Ascending aorta (tissue), 2 donors: ENCODE data around the gene TXNL4A. TPM values are rescaled to one million over a fixed set of nuclear protein-coding genes. Genes with fewer than 3 reads are reported as not detected.
"Not testable (repeated sequence)": the region's sequence is repeated elsewhere in the genome, so short reads cannot be mapped to it uniquely, and the experiment has no call there.

Source experiments
- DNase-seq, 2 donors: peaks; one replicate each; pipeline ENCODE4 v3.0.0-alpha.2; 2019; ENCODE audit warnings: low spot score in 2 of 2
- H3K27ac ChIP-seq, 2 donors: fragments of 200-600 bp; sonication (generic); one replicate each; pipeline ENCODE4 v1.5.1; 2016 to 2017; ENCODE audit warnings: mild to moderate bottlenecking in 1 of 2
- H3K27me3 ChIP-seq: fragments of 200-600 bp; sonication (generic); one replicate; pipeline ENCODE4 v1.5.1; 2017
- H3K36me3 ChIP-seq, 2 donors: fragments of 200-600 bp; sonication (generic); one replicate each; pipeline ENCODE4 v1.5.1; 2016
- H3K4me1 ChIP-seq, 2 donors: fragments of 200-600 bp; sonication (generic); one replicate each; pipeline ENCODE4 v1.5.1; 2016 to 2017; ENCODE audit warnings: mild to moderate bottlenecking in 1 of 2
- H3K4me3 ChIP-seq, 2 donors: fragments of 200-600 bp; sonication (generic); one replicate each; pipeline ENCODE4 v1.5.1; 2016 to 2017; ENCODE audit warnings: mild to moderate bottlenecking in 1 of 2
- H3K9me3 ChIP-seq, 2 donors: fragments of 200-600 bp; sonication (generic); one replicate each; pipeline ENCODE4 v1.5.1; 2016
- intact Hi-C: fragments of 100-400 bp; cut with DNase I; formaldehyde crosslinking; loops from one replicate; pipeline ENCODE4 v1.15.1; 2023
- total RNA-seq: library from RNA; depleted of rRNA; stranded (reverse); fragments of >200 nt; gene quantifications from one replicate; pipeline ENCODE4 v1.1.0, GENCODE V29; 2016
- TF ChIP-seq, protein P1 (sequence below), 3 experiments: fragments of 200-600 bp in 2 of 3; fragments of 450-650 bp in 1 of 3; sonication (generic) in 2 of 3; IDR thresholded peaks; one replicate each; pipeline ENCODE4 v1.5.1; 2016 to 2019; ENCODE audit warnings: antibody characterized with exemption in 3 of 3, mild to moderate bottlenecking in 1 of 3, moderate library complexity in 1 of 3

TXNL4A gene
- total RNA-seq, 1 donor from 2014 or later = 16.5 TPM

DNA sequence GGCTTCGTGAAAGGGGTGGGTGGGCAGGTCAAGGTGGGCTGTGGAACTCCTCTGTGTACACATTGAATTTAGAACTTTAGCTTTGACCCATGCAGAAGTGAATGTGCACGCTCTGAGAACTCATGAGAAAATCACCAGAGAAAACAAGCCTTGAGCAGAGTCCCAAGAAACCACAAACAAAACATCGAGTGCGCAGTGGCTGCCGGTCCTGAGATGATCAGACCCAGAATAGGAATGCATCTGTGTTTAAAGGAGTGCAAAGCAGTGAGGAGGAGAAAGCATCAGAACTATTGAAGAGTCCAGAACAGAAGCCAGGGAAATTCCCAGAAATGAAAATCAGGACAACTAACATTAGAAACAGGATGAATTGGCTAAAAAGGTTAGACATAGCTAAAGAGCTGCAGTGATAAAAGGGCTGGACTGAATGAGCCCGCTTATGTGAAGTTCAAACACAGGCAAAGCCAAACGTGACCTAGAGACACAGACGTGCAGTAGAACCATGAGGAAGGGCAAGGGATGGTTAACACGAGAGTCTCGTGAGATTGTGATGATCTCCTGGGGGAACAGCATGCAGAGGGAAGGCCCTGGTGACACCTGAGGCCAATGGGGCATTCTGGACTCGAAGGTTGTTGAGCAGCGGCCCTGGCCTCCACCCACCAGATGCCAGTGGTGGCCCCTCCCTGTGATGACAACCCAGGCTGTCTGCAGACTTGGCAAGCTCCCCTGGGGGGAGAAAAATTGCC is 16.4 kb upstream of the TXNL4A start:
- DNase-seq = no peak
- intact Hi-C loops = no loop called here
- TF ChIP-seq, protein P1, sequence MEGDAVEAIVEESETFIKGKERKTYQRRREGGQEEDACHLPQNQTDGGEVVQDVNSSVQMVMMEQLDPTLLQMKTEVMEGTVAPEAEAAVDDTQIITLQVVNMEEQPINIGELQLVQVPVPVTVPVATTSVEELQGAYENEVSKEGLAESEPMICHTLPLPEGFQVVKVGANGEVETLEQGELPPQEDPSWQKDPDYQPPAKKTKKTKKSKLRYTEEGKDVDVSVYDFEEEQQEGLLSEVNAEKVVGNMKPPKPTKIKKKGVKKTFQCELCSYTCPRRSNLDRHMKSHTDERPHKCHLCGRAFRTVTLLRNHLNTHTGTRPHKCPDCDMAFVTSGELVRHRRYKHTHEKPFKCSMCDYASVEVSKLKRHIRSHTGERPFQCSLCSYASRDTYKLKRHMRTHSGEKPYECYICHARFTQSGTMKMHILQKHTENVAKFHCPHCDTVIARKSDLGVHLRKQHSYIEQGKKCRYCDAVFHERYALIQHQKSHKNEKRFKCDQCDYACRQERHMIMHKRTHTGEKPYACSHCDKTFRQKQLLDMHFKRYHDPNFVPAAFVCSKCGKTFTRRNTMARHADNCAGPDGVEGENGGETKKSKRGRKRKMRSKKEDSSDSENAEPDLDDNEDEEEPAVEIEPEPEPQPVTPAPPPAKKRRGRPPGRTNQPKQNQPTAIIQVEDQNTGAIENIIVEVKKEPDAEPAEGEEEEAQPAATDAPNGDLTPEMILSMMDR (IDR thresholded peaks at IDR 0.05) = no peak

DNA sequence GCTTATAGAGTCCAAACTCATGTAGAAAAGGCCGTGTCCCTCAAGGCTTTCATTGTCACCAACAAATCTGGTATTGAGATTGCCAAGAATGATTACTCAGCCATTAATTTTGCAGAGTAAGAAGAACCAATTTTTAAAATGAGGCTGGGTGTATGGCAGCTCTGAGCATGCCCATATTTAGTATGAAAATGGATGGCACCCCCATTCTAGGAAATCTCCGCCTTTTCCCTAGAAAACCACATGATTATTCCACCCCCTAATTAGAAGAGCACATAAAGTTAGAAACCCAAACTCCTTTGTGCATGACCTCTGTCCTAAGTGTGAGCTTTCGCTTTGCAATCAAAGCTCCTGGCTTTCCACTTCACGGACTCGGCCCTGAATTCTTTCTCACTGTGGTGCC is 14.1 kb upstream of the TXNL4A start:
- no peaks in the 10 kb centered on the region for H3K4me1 ChIP-seq
- peak in 1 of 2 donors; percentile 11 for DNase-seq
- H3K27ac ChIP-seq = no peak overlapping the region
- no peaks in the 10 kb centered on the region for H3K36me3 ChIP-seq
- no peaks in the 10 kb centered on the region for H3K27me3 ChIP-seq
- intact Hi-C loops = no loop called here
- TF ChIP-seq, protein P1 (IDR thresholded peaks at IDR 0.05) = no peak
- no peaks in the 10 kb centered on the region for H3K9me3 ChIP-seq
- no peak overlapping the region for H3K4me3 ChIP-seq

More for the DNA sequence above, 16.4 kb upstream of the TXNL4A start:
- no peaks in the 10 kb centered on the region for H3K27me3 ChIP-seq
- H3K4me1 ChIP-seq = no peaks in the 10 kb centered on the region
- peaks cover 0 to 4% of the 10 kb centered on the region in 2 donors for H3K9me3 ChIP-seq
- no peak overlapping the region for H3K27ac ChIP-seq
- H3K36me3 ChIP-seq = no peaks in the 10 kb centered on the region
- H3K4me3 ChIP-seq = no peak overlapping the region

DNA sequence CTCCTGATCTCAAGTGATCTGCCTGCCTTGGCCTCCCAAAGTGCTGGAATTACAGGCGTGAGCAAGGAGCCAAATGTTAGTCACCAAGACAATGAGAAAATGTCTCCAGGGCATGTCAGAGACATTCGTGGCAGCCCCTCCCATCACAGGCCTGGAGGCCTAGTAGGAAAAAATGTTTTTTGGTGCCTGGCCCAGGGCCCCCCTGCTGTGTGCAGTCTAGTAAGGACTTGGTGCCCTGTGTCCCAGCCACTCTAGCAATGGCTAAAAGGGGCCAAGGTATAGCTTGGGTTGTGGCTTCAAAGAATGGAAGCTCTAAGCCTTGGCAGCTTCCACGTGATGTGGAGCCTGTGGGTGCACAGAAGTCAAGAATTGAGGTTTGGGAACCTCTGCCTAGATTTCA is 12.5 kb upstream of the TXNL4A start:
- H3K9me3 ChIP-seq = no peaks in the 10 kb centered on the region
- no peak overlapping the region for H3K27ac ChIP-seq
- TF ChIP-seq, protein P1 (IDR thresholded peaks at IDR 0.05) = no peak
- H3K27me3 ChIP-seq = no peaks in the 10 kb centered on the region
- H3K36me3 ChIP-seq = no peaks in the 10 kb centered on the region
- H3K4me1 ChIP-seq = no peaks in the 10 kb centered on the region
- no peak overlapping the region for H3K4me3 ChIP-seq
- no peak for DNase-seq
- intact Hi-C loops = no loop called here

DNA sequence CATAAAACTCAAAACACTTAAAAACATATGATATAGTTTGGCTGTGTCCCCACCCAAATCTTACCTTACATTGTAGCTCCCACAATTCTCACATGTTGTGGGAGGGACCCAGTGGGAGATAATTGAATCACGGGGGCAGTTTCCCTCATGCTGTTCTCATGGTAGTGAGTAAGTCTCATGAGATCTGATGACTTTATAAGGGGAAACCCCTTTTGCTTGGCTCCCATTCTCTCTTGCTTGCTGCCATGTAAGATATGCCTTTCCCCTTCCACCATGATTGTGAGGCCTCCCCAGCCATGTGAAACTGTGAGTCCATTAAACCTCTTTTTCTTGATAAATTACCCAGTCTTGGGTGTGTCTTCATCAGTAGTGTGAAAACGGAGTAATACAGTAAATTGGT is 11.3 kb upstream of the TXNL4A start:
- H3K4me1 ChIP-seq, intact Hi-C loops, H3K4me3 ChIP-seq, H3K9me3 ChIP-seq, H3K36me3 ChIP-seq, DNase-seq, H3K27me3 ChIP-seq, H3K27ac ChIP-seq: not testable (repeated sequence)

DNA sequence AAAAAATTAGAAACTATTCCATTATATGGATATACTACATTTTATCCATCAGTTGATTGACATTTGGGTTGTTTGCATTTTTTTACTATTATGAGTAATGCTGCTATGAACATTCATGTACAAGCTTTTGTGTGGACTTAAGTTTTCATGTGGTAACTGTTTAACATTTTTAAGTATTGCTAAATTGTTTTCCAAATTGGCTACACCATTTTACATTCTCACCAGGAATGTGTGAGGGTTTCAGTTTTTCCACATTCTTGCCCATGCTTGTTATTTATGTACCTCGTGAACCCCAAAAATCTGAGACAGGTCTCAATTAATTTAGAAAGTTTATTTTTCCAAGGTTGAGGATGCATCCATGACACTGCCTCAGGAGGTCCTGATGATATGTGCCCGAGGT is 3.1 kb upstream of the TXNL4A start:
- no peak overlapping the region for H3K4me3 ChIP-seq
- H3K4me1 ChIP-seq = peaks cover 8 to 9% of the 10 kb centered on the region in 2 donors
- DNase-seq = no peak
- H3K36me3 ChIP-seq = no peaks in the 10 kb centered on the region
- intact Hi-C loops = no loop called here
- no peaks in the 10 kb centered on the region for H3K9me3 ChIP-seq
- H3K27me3 ChIP-seq = no peaks in the 10 kb centered on the region
- no peak overlapping the region for H3K27ac ChIP-seq
- TF ChIP-seq, protein P1 (IDR thresholded peaks at IDR 0.05) = no peak

DNA sequence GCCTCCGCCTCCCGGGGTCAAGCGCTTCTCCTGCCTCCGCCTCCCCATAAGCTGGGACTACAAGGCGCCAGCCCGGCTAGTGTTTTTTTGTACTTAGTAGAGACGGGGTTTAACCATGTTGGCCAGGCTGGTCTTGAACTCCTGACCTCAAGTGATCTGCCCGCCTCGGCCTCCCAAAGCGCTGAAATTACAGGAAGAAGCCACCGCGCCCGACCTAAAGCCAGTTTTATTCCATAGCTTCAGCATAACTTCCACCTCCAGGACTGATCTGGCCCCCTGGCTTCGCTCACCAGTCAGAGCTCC is 783 bp upstream of the TXNL4A start:
- H3K36me3 ChIP-seq = peaks cover 0 to 8% of the 10 kb centered on the region in 2 donors
- TF ChIP-seq, protein P1 (IDR thresholded peaks at IDR 0.05) = no peak
- no peaks in the 10 kb centered on the region for H3K9me3 ChIP-seq
- no peak for DNase-seq
- H3K27ac ChIP-seq = peak overlapping the region; percentile 95 to 97
- H3K4me1 ChIP-seq = peaks cover 8 to 11% of the 10 kb centered on the region in 2 donors
- H3K4me3 ChIP-seq = peak overlapping the region; percentile 85 to 91
- intact Hi-C loops = loop anchor here (2.0 to 10.0 kb wide), 3 partner anchors 114 to 594 kb away; partner anchors contain the start of genes CTDP1 and NFATC1
- no peaks in the 10 kb centered on the region for H3K27me3 ChIP-seq
